ENCODE data around the gene CHCHD1. TPM values are rescaled to one million over a fixed set of nuclear protein-coding genes. Genes with fewer than 3 reads are reported as not detected.
A peak's percentile ranks its signal among the peaks of the same experiment; 100 is the strongest.

CHCHD1 gene
- total RNA-seq, 5 donors from 2014 or later (not counting 1 experiment from before 2014, with no cell fraction given): 6.3 to 17.5 (median 14.2) TPM

DNA sequence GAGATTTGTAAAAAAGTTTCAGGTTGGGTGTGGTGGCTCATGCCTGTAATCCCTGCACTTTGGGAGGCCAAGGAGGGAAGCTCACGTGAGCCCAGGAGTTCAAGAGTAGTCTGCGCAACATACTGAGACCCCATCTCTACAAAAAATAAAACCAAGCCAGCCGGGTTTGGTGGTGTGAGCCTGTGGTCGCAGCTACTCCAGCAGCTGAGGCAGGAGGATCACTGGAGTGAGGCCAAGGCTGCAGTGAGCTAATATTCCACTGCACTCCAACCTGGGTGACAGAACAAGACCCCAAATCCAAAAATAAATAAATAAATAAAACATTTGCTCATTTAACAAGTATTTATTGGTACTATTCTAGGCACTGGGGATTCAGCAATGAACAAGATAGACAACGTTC, 1.5 kb upstream of the CHCHD1 start:
- Mint-ChIP-seq H3K9me3 (no peaks in the 10 kb centered on the region), H3K36me3 (peaks cover 10% of the 10 kb centered on the region), H3K27me3 (no peaks in the 10 kb centered on the region), H3K27ac (peak overlapping the region; percentile 34 to 100), H3K4me3 (peak overlapping the region; percentile 96 to 100 (median 99)), H3K4me1 (peaks cover 43 to 62% (median 52%) of the 10 kb centered on the region in 3 donors)
- no peaks in the 10 kb centered on the region for H3K9me3 ChIP-seq
- H3K36me3 ChIP-seq (ENCODE audit: control insufficient read depth in 2 of 2, extremely low read depth in 1 of 2, insufficient read depth in 1 of 2, low read length in 1 of 2): peaks cover 0 to 35% of the 10 kb centered on the region in 2 donors
- H3K4me3 ChIP-seq (ENCODE audit: control insufficient read depth in 1 of 2, extremely low read depth in 1 of 2, low read length in 1 of 2): no peak overlapping the region
- H3K27me3 ChIP-seq (replicated peaks in 1 of 2; ENCODE audit: control insufficient read depth in 2 of 2, extremely low read depth in 1 of 2, insufficient read depth in 2 of 2, low read length in 1 of 2): no peaks in the 10 kb centered on the region
- ChIA-PET POLR2A (interaction anchor here in 1 of 2 donors (1.0 kb wide), 1 partner anchor 11 kb away, joined by 3 read pairs; no protein-coding TSS in a partner anchor), CTCF (interaction anchor here (1.0 to 4.6 kb wide), 2 partner anchors 9 to 30 kb away, joined by 3 to 35 read pairs; a partner anchor contains a TSS)
- ATAC-seq (replicated peaks in 1 of 4) (no peak), DNase-seq (no peak)
- peaks cover 24 to 50% of the 10 kb centered on the region in 2 experiments for H3K4me1 ChIP-seq (ENCODE audit: control insufficient read depth in 1 of 2, extremely low read depth in 1 of 2, insufficient read depth in 2 of 2, low read length in 2 of 2)
- 62% methylated on average over 3 of the region's 5 CpGs for WGBS (ENCODE audit: insufficient coverage)
- no peak overlapping the region for H3K27ac ChIP-seq (ENCODE audit: low read length)

DNA sequence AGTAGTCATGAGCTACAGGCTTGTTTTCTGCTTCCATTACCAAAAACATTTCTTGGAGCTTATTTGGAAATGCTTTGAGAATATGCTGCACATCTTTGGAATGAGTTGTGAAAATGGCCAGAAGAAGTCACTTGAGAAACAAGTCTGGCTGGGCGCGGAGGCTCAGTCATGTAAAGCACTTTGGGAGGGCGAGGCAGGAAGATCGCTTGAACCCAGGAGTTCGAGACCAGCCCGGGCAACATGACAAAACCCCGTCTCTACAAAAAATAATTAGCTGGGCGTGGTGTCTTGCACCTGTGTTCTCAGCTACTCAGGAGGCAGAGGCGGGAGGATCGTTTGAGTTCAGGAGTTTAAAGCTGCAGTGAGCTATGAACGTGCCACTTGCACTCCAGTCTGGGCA, 882 bp upstream of the CHCHD1 start:
- peaks cover 4% of the 10 kb centered on the region for H3K36me3 Mint-ChIP-seq
- 14% methylated on average over 3 of the region's 11 CpGs for WGBS (ENCODE audit: insufficient coverage)
- CTCF ChIA-PET: interaction anchor here (0.6 to 4.6 kb wide), 10 partner anchors 9 to 98 kb away, joined by 3 to 35 read pairs (median 4); a partner anchor contains a TSS
- no peak for ATAC-seq (replicated peaks in 1 of 4)
- H3K9me3 ChIP-seq: no peaks in the 10 kb centered on the region
- peak overlapping the region; percentile 91 to 96 for H3K4me3 ChIP-seq (ENCODE audit: control insufficient read depth in 1 of 2, extremely low read depth in 1 of 2, low read length in 1 of 2)
- peak overlapping the region; percentile 74 for H3K27ac ChIP-seq (ENCODE audit: low read length)
- POLR2A ChIA-PET: interaction anchor here (0.6 to 2.6 kb wide), 7 partner anchors 8 to 1337 kb away, joined by 3 to 12 read pairs (median 4); a partner anchor contains a TSS
- H3K9me3 Mint-ChIP-seq: no peaks in the 10 kb centered on the region
- peaks cover 0 to 29% of the 10 kb centered on the region in 2 donors for H3K36me3 ChIP-seq (ENCODE audit: control insufficient read depth in 2 of 2, extremely low read depth in 1 of 2, insufficient read depth in 1 of 2, low read length in 1 of 2)
- peaks cover 24 to 47% of the 10 kb centered on the region in 2 experiments for H3K4me1 ChIP-seq (ENCODE audit: control insufficient read depth in 1 of 2, extremely low read depth in 1 of 2, insufficient read depth in 2 of 2, low read length in 2 of 2)
- peaks cover 40 to 59% (median 47%) of the 10 kb centered on the region in 3 donors for H3K4me1 Mint-ChIP-seq
- H3K27ac Mint-ChIP-seq: peak overlapping the region; percentile 100
- H3K4me3 Mint-ChIP-seq: peak overlapping the region; percentile 96 to 100 (median 99)
- no peaks in the 10 kb centered on the region for H3K27me3 ChIP-seq (replicated peaks in 1 of 2; ENCODE audit: control insufficient read depth in 2 of 2, extremely low read depth in 1 of 2, insufficient read depth in 2 of 2, low read length in 1 of 2)
- no peaks in the 10 kb centered on the region for H3K27me3 Mint-ChIP-seq
- no peak for DNase-seq

DNA sequence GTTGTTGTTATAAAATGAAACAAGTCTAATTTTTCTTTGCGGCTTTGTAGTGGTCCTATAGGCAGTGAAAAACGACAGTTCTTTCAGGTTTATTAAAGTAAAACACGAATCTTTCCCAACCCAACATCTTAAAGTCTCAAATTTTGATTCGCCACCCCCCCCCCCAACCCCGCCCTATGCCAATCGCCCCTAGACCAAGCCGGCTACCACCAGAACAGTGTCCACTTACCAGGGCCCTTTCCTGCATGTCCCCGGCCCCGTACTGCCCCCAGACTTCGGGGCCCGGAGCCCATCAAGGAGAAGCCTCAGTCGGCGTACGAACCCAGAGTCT, 335 bp upstream of the CHCHD1 start:
- H3K27me3 Mint-ChIP-seq: no peaks in the 10 kb centered on the region
- ChIA-PET CTCF (interaction anchor here (1.2 to 4.6 kb wide), 8 partner anchors 10 to 98 kb away, joined by 3 to 35 read pairs (median 6); a partner anchor contains a TSS), POLR2A (interaction anchor here (0.6 to 2.6 kb wide), 5 partner anchors 9 to 92 kb away, joined by 3 to 12 read pairs (median 5); a partner anchor contains a TSS)
- H3K4me1 Mint-ChIP-seq: peaks cover 45 to 64% (median 52%) of the 10 kb centered on the region in 3 donors
- no peaks in the 10 kb centered on the region for H3K9me3 ChIP-seq
- peak overlapping the region; percentile 100 for H3K27ac Mint-ChIP-seq
- peaks cover 29 to 48% of the 10 kb centered on the region in 2 experiments for H3K4me1 ChIP-seq (ENCODE audit: control insufficient read depth in 1 of 2, extremely low read depth in 1 of 2, insufficient read depth in 2 of 2, low read length in 2 of 2)
- 0% methylated on average over 8 of the region's 14 CpGs for WGBS (ENCODE audit: insufficient coverage)
- peaks cover 0 to 28% of the 10 kb centered on the region in 2 donors for H3K36me3 ChIP-seq (ENCODE audit: control insufficient read depth in 2 of 2, extremely low read depth in 1 of 2, insufficient read depth in 1 of 2, low read length in 1 of 2)
- peak overlapping the region; percentile 91 to 96 for H3K4me3 ChIP-seq (ENCODE audit: control insufficient read depth in 1 of 2, extremely low read depth in 1 of 2, low read length in 1 of 2)
- DNase-seq (no peak), ATAC-seq (replicated peaks in 1 of 4) (no peak)
- no peaks in the 10 kb centered on the region for H3K9me3 Mint-ChIP-seq
- peak overlapping the region; percentile 74 for H3K27ac ChIP-seq (ENCODE audit: low read length)
- peaks cover 4% of the 10 kb centered on the region for H3K36me3 Mint-ChIP-seq
- H3K27me3 ChIP-seq (replicated peaks in 1 of 2; ENCODE audit: control insufficient read depth in 2 of 2, extremely low read depth in 1 of 2, insufficient read depth in 2 of 2, low read length in 1 of 2): no peaks in the 10 kb centered on the region
- H3K4me3 Mint-ChIP-seq: peak overlapping the region; percentile 96 to 100 (median 99)

DNA sequence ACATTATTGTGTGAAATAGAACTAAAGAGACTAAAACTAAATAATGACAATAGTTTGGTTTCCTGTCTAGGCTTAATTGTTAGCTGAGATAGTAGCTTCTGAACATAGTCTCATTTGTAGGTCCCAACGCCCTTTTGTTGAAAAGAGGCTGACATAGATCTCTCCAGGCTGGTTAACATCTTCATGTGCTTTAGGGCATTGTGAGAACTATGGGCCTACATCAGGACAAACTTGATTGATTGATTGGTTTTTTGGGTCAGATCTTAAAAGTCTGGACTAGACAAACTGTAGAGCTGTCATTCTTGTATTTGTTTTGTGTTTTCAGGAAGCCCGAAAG, 869 bp downstream of the CHCHD1 start:
- 0% methylated on average over 1 of the region's 2 CpGs for WGBS (ENCODE audit: insufficient coverage)
- Mint-ChIP-seq H3K9me3 (no peaks in the 10 kb centered on the region), H3K4me1 (peaks cover 52 to 66% (median 52%) of the 10 kb centered on the region in 3 donors), H3K27me3 (no peaks in the 10 kb centered on the region), H3K27ac (peak overlapping the region; percentile 100), H3K4me3 (peak overlapping the region; percentile 96 to 100 (median 99)), H3K36me3 (no peaks in the 10 kb centered on the region)
- peak overlapping the region; percentile 91 to 96 for H3K4me3 ChIP-seq (ENCODE audit: control insufficient read depth in 1 of 2, extremely low read depth in 1 of 2, low read length in 1 of 2)
- CTCF ChIA-PET: interaction anchor here in 1 of 2 donors (0.6 to 4.6 kb wide), 2 partner anchors 11 to 70 kb away, joined by 3 to 35 read pairs; a partner anchor contains a TSS
- DNase-seq: no peak
- peaks cover 34 to 53% of the 10 kb centered on the region in 2 experiments for H3K4me1 ChIP-seq (ENCODE audit: control insufficient read depth in 1 of 2, extremely low read depth in 1 of 2, insufficient read depth in 2 of 2, low read length in 2 of 2)
- POLR2A ChIA-PET: interaction anchor here in 1 of 2 donors (2.6 kb wide), 1 partner anchor 10 kb away, joined by 12 read pairs; a partner anchor contains a TSS
- peaks cover 0 to 18% of the 10 kb centered on the region in 2 donors for H3K36me3 ChIP-seq (ENCODE audit: control insufficient read depth in 2 of 2, extremely low read depth in 1 of 2, insufficient read depth in 1 of 2, low read length in 1 of 2)
- peak overlapping the region; percentile 74 for H3K27ac ChIP-seq (ENCODE audit: low read length)
- no peak for ATAC-seq (replicated peaks in 1 of 4)
- H3K27me3 ChIP-seq (replicated peaks in 1 of 2; ENCODE audit: control insufficient read depth in 2 of 2, extremely low read depth in 1 of 2, insufficient read depth in 2 of 2, low read length in 1 of 2): no peaks in the 10 kb centered on the region
- H3K9me3 ChIP-seq: no peaks in the 10 kb centered on the region

DNA sequence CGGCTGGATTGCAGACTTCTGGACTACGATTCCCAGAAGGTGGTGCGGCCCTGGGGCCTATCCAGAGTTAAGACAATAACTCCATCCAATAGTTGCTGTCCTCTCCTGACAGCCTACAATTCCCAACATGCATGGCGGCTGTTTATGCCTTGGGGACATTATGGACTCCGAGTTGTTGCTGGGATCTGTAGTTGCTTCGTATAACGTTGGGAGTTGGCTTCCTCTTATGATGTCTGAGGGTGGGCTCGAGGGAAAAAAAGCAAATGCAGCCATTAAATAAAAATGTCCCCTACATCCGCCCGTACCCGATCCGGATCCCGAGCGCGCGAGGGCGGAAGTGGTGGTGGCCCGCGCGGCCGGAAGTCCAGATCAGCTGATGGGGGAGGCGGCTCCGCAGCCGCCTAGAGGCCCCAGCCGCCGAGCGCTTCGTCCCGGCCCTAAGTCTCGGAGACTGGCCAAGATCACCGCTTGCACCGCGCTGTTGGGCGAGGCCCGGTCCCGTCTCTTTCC, 3.4 kb downstream of the CHCHD1 start, which contains the start of gene ZSWIM8:
ZSWIM8 (plus strand) TSS at position 396 of the 510 bp plus-strand sequence. CDS start 273 bp downstream, outside the sequence.
- Mint-ChIP-seq H3K27me3 (no peaks in the 10 kb centered on the region), H3K9me3 (no peaks in the 10 kb centered on the region), H3K4me3 (peak within 1 kb of the TSS; percentile 90 to 97 (median 92)), H3K36me3 (peaks cover 8% of the 10 kb centered on the region), H3K27ac (peak within 1 kb of the TSS; percentile 97 to 98), H3K4me1 (peaks cover 46 to 66% (median 51%) of the 10 kb centered on the region in 3 donors)
- peak within 1 kb of the TSS; percentile 67 to 86 for H3K4me3 ChIP-seq (ENCODE audit: control insufficient read depth in 1 of 2, extremely low read depth in 1 of 2, low read length in 1 of 2)
- H3K27me3 ChIP-seq (replicated peaks in 1 of 2; ENCODE audit: control insufficient read depth in 2 of 2, extremely low read depth in 1 of 2, insufficient read depth in 2 of 2, low read length in 1 of 2): no peaks in the 10 kb centered on the region
- H3K4me1 ChIP-seq (ENCODE audit: control insufficient read depth in 1 of 2, extremely low read depth in 1 of 2, insufficient read depth in 2 of 2, low read length in 2 of 2): peaks cover 34 to 45% of the 10 kb centered on the region in 2 experiments
- no peaks in the 10 kb centered on the region for H3K9me3 ChIP-seq
- WGBS (ENCODE audit: insufficient coverage): under 1% methylated on average over 31 of the region's 36 CpGs
- DNase-seq: peak; percentile 74 to 93 (median 85)
- ChIA-PET CTCF (interaction anchor here (1.0 to 1.2 kb wide), 2 partner anchors 13 to 25 kb away, joined by 3 to 6 read pairs; a partner anchor contains a TSS), POLR2A (interaction anchor here (0.5 to 1.0 kb wide), 4 partner anchors 9 to 136 kb away, joined by 3 to 13 read pairs (median 4); a partner anchor contains a TSS)
- ATAC-seq (replicated peaks in 1 of 4): peak; percentile 82 to 87 (median 84)
- H3K27ac ChIP-seq (ENCODE audit: low read length): peak within 1 kb of the TSS; percentile 60
- H3K36me3 ChIP-seq (ENCODE audit: control insufficient read depth in 2 of 2, extremely low read depth in 1 of 2, insufficient read depth in 1 of 2, low read length in 1 of 2): peaks cover 0 to 20% of the 10 kb centered on the region in 2 donors
